SK-N-SH (cell line): Measurements from ENCODE around the gene RPAP3. TPM values are rescaled to one million over a fixed set of nuclear protein-coding genes. Genes with fewer than 3 reads are reported as not detected.

Experiments used
- CTCF ChIA-PET: fragments of 300-600, 350-600 bp; formaldehyde crosslinking; extraction: SDS; loops from one replicate; lab custom pipeline; 2021; lab: Yijun Ruan, JAX
- POLR2A ChIA-PET: fragments of 350-600 bp; sonication (Branson Sonifier 250); formaldehyde crosslinking; extraction: SDS; loops from one replicate; lab custom pipeline; 2020; ENCODE audit warnings: antibody characterized with exemption, inconsistent platforms; lab: Yijun Ruan, JAX
- DNase-seq: peaks from one replicate; pipeline ENCODE4 v3.0.0; 2012
- H2AFZ ChIP-seq: fragments of 200-600 bp; sonication (generic); 2 replicates; pipeline ENCODE4 v1.8.1; 2016; ENCODE audit warnings: antibody characterized with exemption, mild to moderate bottlenecking, low read depth
- H3F3A ChIP-seq: fragments of 200-600 bp; sonication (generic); replicated peaks from 2 replicates; pipeline ENCODE3; 2016; ENCODE audit warnings: antibody characterized with exemption, mild to moderate bottlenecking; ENCODE audit not compliant: insufficient read depth
- H3K27ac ChIP-seq, 2 experiments: fragments of 200-500 bp in 1 of 2; fragments of 200-600 bp in 1 of 2; sonication (Bioruptor generic) in 1 of 2; sonication (generic), shearing (Covaris generic) in 1 of 2; 2 replicates each; pipeline versions ENCODE4 v1.5.1 to v1.6.1; 2014 to 2016; ENCODE audit warnings: low read depth in 2 of 2, inconsistent platforms in 1 of 2, low read length in 1 of 2, mild to moderate bottlenecking in 1 of 2, mixed read lengths in 1 of 2
- H3K27me3 ChIP-seq: fragments of 200-600 bp; sonication (generic), shearing (Covaris generic); 2 replicates; pipeline ENCODE4 v1.6.1; 2016; ENCODE audit warnings: mixed run types; ENCODE audit not compliant: insufficient read depth
- H3K36me3 ChIP-seq, 2 experiments: fragments of 200-500 bp in 1 of 2; fragments of 200-600 bp in 1 of 2; sonication (Bioruptor generic) in 1 of 2; sonication (generic) in 1 of 2; replicated peaks in 1 of 2; 2 replicates each; pipeline versions ENCODE3 to v1.5.1; 2014 to 2016; ENCODE audit warnings: low read length in 1 of 2, mild to moderate bottlenecking in 1 of 2; ENCODE audit not compliant: insufficient read depth in 2 of 2, control insufficient read depth in 1 of 2
- H3K4me1 ChIP-seq, 2 experiments: fragments of 200-500 bp in 1 of 2; fragments of 200-600 bp in 1 of 2; sonication (Bioruptor generic) in 1 of 2; sonication (generic), shearing (Covaris generic) in 1 of 2; 2 replicates each; pipeline versions ENCODE4 v1.5.1 to v1.6.1; 2014 to 2016; ENCODE audit warnings: low read depth in 1 of 2, low read length in 1 of 2, mixed run types in 1 of 2; ENCODE audit not compliant: insufficient read depth in 2 of 2, control insufficient read depth in 1 of 2
- H3K4me2 ChIP-seq: fragments of 200-600 bp; sonication (generic), shearing (Covaris generic); 2 replicates; pipeline ENCODE4 v1.6.1; 2017; ENCODE audit warnings: mixed run types
- H3K4me3 ChIP-seq, 2 experiments: fragments of 200-500 bp in 1 of 2; fragments of 200-600 bp in 1 of 2; sonication (Bioruptor generic) in 1 of 2; sonication (generic), shearing (Covaris generic) in 1 of 2; 2 replicates each; pipeline versions ENCODE4 v1.5.1 to v1.8.1; 2014 to 2016; ENCODE audit warnings: low read depth in 2 of 2, inconsistent platforms in 1 of 2, low read length in 1 of 2, mild to moderate bottlenecking in 1 of 2, mixed read lengths in 1 of 2, moderate library complexity in 1 of 2
- H3K79me2 ChIP-seq: fragments of 200-600 bp; sonication (generic); 2 replicates; pipeline ENCODE4 v1.8.1; 2017; ENCODE audit warnings: mild to moderate bottlenecking; ENCODE audit not compliant: insufficient read depth
- H3K9ac ChIP-seq: fragments of 200-600 bp; sonication (generic); 2 replicates; pipeline ENCODE4 v1.6.1; 2017; ENCODE audit warnings: mixed run types
- H3K9me2 ChIP-seq: fragments of 200-600 bp; sonication (generic); 2 replicates; pipeline ENCODE4 v1.6.1; 2017; ENCODE audit warnings: mixed run types
- H3K9me3 ChIP-seq: fragments of 200-600 bp; sonication (generic); 2 replicates; pipeline ENCODE4 v1.6.1; 2017; ENCODE audit warnings: mixed run types, mild to moderate bottlenecking, moderate library complexity
- H4K20me1 ChIP-seq: fragments of 200-600 bp; sonication (generic); 2 replicates; pipeline ENCODE4 v1.6.1; 2017; ENCODE audit warnings: mild to moderate bottlenecking, mixed run types; ENCODE audit not compliant: insufficient read depth
- ELF1 ChIP-seq: IDR thresholded peaks from 2 replicates; pipeline ENCODE4 v1.4.0; 2012
- EP300 ChIP-seq, 2 experiments: IDR thresholded peaks; 2 replicates each; pipeline versions ENCODE4 v1.4.0 to v1.6.1; 2012; ENCODE audit warnings: borderline replicate concordance in 1 of 2, low read depth in 1 of 2, low read length in 1 of 2
- EZH2phosphoT487 ChIP-seq: fragments of 200-600 bp; sonication (generic); IDR thresholded peaks from 2 replicates; pipeline ENCODE4 v1.6.1; 2017; ENCODE audit warnings: low read depth, mixed run types, mild to moderate bottlenecking, antibody characterized with exemption, moderate library complexity, borderline replicate concordance
- FOXM1 ChIP-seq: IDR thresholded peaks from 2 replicates; pipeline ENCODE4 v1.4.0; 2012; ENCODE audit warnings: low read depth, mild to moderate bottlenecking
- GABPA ChIP-seq: IDR thresholded peaks from 2 replicates; pipeline ENCODE4 v1.4.0; 2012; ENCODE audit warnings: low read depth, mild to moderate bottlenecking
- GATA2 ChIP-seq: sonication (generic); formaldehyde crosslinking; IDR thresholded peaks from 2 replicates; pipeline ENCODE4 v1.5.0; 2020; ENCODE audit warnings: mild to moderate bottlenecking, missing genetic modification reagents
- PBX3 ChIP-seq: IDR thresholded peaks from 2 replicates; pipeline ENCODE4; 2012
- POLR2AphosphoS5 ChIP-seq: IDR thresholded peaks from 2 replicates; pipeline ENCODE4 v1.6.1; 2012; ENCODE audit warnings: low read depth, low read length
- REST ChIP-seq: IDR thresholded peaks from 2 replicates; pipeline ENCODE4 v1.6.1; 2012; ENCODE audit warnings: mild to moderate bottlenecking, low read depth, low read length, moderate library complexity
- SMC3 ChIP-seq: IDR thresholded peaks from 2 replicates; pipeline ENCODE4 v1.6.1; 2012; ENCODE audit warnings: low read depth, low read length, improper control_type of control experiment
- TAF1 ChIP-seq: IDR thresholded peaks from 2 replicates; pipeline ENCODE4 v1.6.1; 2012; ENCODE audit warnings: low read depth, mild to moderate bottlenecking, low read length, moderate library complexity, borderline replicate concordance
- TCF12 ChIP-seq: IDR thresholded peaks from 2 replicates; pipeline ENCODE4 v1.4.0; 2012
- WGBS: methylation state at CpG from one replicate; pipeline ENCODE4 v1.1.6; 2017; ENCODE audit warnings: low lambda C conversion rate; 5-methylcytosine and 5-hydroxymethylcytosine counted together
- polyA plus RNA-seq, 3 experiments: library from polyadenylated mRNA; depleted of rRNA; stranded (reverse); fragments of >200 nt; gene quantifications; 2 replicates each; pipeline ENCODE4 v1.2.3, GENCODE V29; 2012
- TF ChIP-seq, protein P1 (sequence below): fragments of 200-600 bp; sonication (generic); IDR thresholded peaks from 2 replicates; pipeline ENCODE4 v1.6.1; 2017; ENCODE audit warnings: antibody characterized with exemption, mild to moderate bottlenecking, moderate library complexity
- TF ChIP-seq, protein P2 (sequence below): IDR thresholded peaks from 2 replicates; pipeline ENCODE4 v1.4.0; 2012; ENCODE audit warnings: low read depth

Gene RPAP3
- polyA plus RNA-seq, 1 of the 3 experiments (the other 2 are of a cell fraction), result 6.7 TPM

DNA sequence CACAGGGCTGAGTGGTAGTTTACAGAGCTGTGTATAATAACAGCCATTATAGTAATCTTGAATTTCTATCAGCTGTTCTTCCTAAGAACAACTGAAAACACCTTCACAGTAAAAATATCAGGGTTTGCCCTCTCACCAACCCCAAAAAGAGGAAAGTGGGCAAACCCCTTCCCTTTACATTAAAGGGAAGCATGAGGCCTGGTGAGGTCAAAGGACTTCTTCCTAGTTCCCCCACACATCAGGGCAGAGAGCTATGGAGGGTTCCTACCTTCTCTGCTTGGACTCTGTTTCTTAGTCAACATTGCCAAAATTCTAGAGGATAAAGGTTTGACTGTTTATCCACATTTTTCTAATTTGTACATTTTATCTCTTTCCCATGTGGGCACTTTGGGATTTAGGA lies 4.4 kb upstream of the RPAP3 start:
- Histone ChIP-seq H3K27ac (no peak overlapping the region), H3K27me3 (no peaks in the 10 kb centered on the region), H3K36me3 (no peaks in the 10 kb centered on the region), H3K9me3 (no peaks in the 10 kb centered on the region), H2AFZ (no peak overlapping the region), H3K4me1 (no peaks in the 10 kb centered on the region; a peak in 2 of 4 replicates), H3K9me2 (no peaks in the 10 kb centered on the region), H3K4me3 (no peak overlapping the region), H3K79me2 (peaks cover 5% of the 10 kb centered on the region; the same call in 1 of the 2 replicates), H3F3A (no peaks in the 10 kb centered on the region), H4K20me1 (no peaks in the 10 kb centered on the region), H3K9ac (no peak overlapping the region), H3K4me2 (no peak overlapping the region)
- TF ChIP-seq PBX3 (no peak), REST (no peak), TAF1 (no peak), ELF1 (no peak), GATA2 (CRISPR knock-in tag) (no peak), GABPA (no peak), SMC3 (no peak), POLR2AphosphoS5 (no peak)
- TF ChIP-seq, protein P1, sequence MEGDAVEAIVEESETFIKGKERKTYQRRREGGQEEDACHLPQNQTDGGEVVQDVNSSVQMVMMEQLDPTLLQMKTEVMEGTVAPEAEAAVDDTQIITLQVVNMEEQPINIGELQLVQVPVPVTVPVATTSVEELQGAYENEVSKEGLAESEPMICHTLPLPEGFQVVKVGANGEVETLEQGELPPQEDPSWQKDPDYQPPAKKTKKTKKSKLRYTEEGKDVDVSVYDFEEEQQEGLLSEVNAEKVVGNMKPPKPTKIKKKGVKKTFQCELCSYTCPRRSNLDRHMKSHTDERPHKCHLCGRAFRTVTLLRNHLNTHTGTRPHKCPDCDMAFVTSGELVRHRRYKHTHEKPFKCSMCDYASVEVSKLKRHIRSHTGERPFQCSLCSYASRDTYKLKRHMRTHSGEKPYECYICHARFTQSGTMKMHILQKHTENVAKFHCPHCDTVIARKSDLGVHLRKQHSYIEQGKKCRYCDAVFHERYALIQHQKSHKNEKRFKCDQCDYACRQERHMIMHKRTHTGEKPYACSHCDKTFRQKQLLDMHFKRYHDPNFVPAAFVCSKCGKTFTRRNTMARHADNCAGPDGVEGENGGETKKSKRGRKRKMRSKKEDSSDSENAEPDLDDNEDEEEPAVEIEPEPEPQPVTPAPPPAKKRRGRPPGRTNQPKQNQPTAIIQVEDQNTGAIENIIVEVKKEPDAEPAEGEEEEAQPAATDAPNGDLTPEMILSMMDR, result no peak
- DNase-seq, result no peak
- ChIA-PET CTCF (interaction anchor here (0.6 to 43.0 kb wide), 6 partner anchors 32 to 902 kb away, joined by 3 to 1294 read pairs (median 150); partner anchors contain the start of gene SLC48A1), POLR2A (interaction anchor here (0.6 kb wide), 1 partner anchor 63 kb away, joined by 3 read pairs; the partner anchor contains the start of gene SLC48A1)

DNA sequence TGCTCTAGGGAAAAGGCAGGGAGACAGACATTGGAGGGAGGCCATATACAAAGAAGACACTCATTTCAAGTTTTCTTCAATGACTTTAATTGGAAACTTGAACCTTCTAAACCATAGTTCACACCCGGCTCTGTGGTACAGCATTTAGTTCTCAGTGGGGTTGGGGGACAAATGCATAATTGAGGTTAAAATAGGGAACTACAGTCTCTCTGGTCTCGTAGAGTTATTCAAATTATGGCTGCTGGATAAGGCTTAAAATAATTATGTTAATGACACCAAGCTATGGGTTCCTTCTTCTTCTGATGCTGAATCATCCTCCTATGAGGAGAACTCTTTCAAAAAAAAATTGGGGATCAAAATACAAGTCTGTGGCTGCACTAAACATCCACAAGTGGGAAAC lies 3.8 kb upstream of the RPAP3 start:
- WGBS, result 79% methylated on average over 2 of the region's 2 CpGs
- Histone ChIP-seq H3F3A (no peaks in the 10 kb centered on the region), H3K4me3 (no peak overlapping the region), H3K27ac (no peak overlapping the region), H3K9me2 (no peaks in the 10 kb centered on the region), H3K27me3 (no peaks in the 10 kb centered on the region), H2AFZ (no peak overlapping the region), H3K4me2 (no peak overlapping the region), H3K9me3 (no peaks in the 10 kb centered on the region), H4K20me1 (no peaks in the 10 kb centered on the region), H3K9ac (no peak overlapping the region), H3K79me2 (peaks cover 11% of the 10 kb centered on the region), H3K4me1 (peaks cover 0 to 4% of the 10 kb centered on the region in 2 experiments; a peak in 2 of 4 replicates), H3K36me3 (no peaks in the 10 kb centered on the region)
- no peak for DNase-seq
- ChIA-PET CTCF (interaction anchor here (0.6 to 43.0 kb wide), 6 partner anchors 33 to 903 kb away, joined by 3 to 1294 read pairs (median 150); partner anchors contain the start of gene SLC48A1), POLR2A (interaction anchor here (0.6 kb wide), 1 partner anchor 63 kb away, joined by 3 read pairs; the partner anchor contains the start of gene SLC48A1)
- TF ChIP-seq EZH2phosphoT487 (no peak), POLR2AphosphoS5 (no peak), TCF12 (no peak), EP300 (IDR thresholded peaks at IDR 0.05; ENCODE audit: borderline replicate concordance in 1 of 2, low read depth in 1 of 2, low read length in 1 of 2) (no peak), FOXM1 (no peak)
- TF ChIP-seq, protein P2, sequence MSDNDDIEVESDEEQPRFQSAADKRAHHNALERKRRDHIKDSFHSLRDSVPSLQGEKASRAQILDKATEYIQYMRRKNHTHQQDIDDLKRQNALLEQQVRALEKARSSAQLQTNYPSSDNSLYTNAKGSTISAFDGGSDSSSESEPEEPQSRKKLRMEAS, result no peak
